HepG2 (cell line): ENCODE data around the gene EFNB1. TPM values are rescaled to one million over a fixed set of nuclear protein-coding genes. Genes with fewer than 3 reads are reported as not detected.

Source experiments
- ATAC-seq: fragments of 200-7000 bp; cut with Tn5 transposase; 3 replicates; pipeline ENCODE4 v1.9.1; 2020; ENCODE audit warnings: mild to moderate bottlenecking, moderate library complexity
- BruUV-seq: library from RNA; stranded (reverse); fragments of 400-500 nt; replicated peaks from 2 replicates; lab custom pipeline; 2021; lab: Mats Ljungman, UMichigan
- CTCF ChIA-PET: fragments of 300-600 bp; formaldehyde crosslinking; extraction: SDS; loops from one replicate; lab custom pipeline; 2021; ENCODE audit warnings: low total read pairs, inconsistent platforms, low intra/inter-chr PET ratio; lab: Yijun Ruan, JAX
- POLR2A ChIA-PET: fragments of 350-600 bp; sonication (Branson Sonifier 250); formaldehyde crosslinking; loops from one replicate; lab custom pipeline; 2020; ENCODE audit warnings: antibody characterized with exemption, inconsistent platforms; lab: Yijun Ruan, JAX
- DNase-seq: peaks from one replicate; pipeline ENCODE4 v3.0.0-alpha.2; 2015; ENCODE audit warnings: low spot score
- FAIRE-seq: peaks from 3 replicates; lab custom pipeline; 2011; peaks lifted over from hg19 to GRCh38; lab: Jason Lieb, UNC
- H2AFZ ChIP-seq: one replicate; pipeline ENCODE4 v1.6.1; 2011; ENCODE audit warnings: low read length, inconsistent platforms
- H3K27ac ChIP-seq: fragments of 300-600 bp; 3 replicates; pipeline ENCODE4 v1.8.0; 2011; ENCODE audit warnings: mixed run types, mild to moderate bottlenecking, mixed read lengths, low read length, inconsistent platforms; ENCODE audit not compliant: insufficient read depth; ENCODE audit errors: extremely low read length
- H3K27me3 ChIP-seq, 2 experiments: fragments of 200-600 bp in 1 of 2; 2 replicates in 1 of 2; 3 replicates in 1 of 2; pipeline versions ENCODE4 v1.6.0 to v1.8.0; 2011; ENCODE audit warnings: low read length in 2 of 2, mild to moderate bottlenecking in 2 of 2, moderate library complexity in 2 of 2, inconsistent platforms in 1 of 2; ENCODE audit not compliant: insufficient read depth in 2 of 2, control insufficient read depth in 1 of 2
- H3K36me3 ChIP-seq, 2 experiments: fragments of 200-600 bp in 1 of 2; replicated peaks in 1 of 2; 2 replicates in 1 of 2; 3 replicates in 1 of 2; pipeline versions ENCODE4 v1.5.1 to v1.8.0; 2011; ENCODE audit warnings: low read length in 2 of 2, inconsistent platforms in 1 of 2; ENCODE audit not compliant: insufficient read depth in 2 of 2, control insufficient read depth in 1 of 2
- H3K4me1 ChIP-seq: 2 replicates; pipeline ENCODE4 v1.5.1; 2012; ENCODE audit warnings: low read length, inconsistent platforms; ENCODE audit not compliant: insufficient read depth
- H3K4me2 ChIP-seq: 2 replicates; pipeline ENCODE4 v1.6.0; 2011; ENCODE audit warnings: low read depth, low read length, inconsistent platforms
- H3K4me3 ChIP-seq, 3 experiments: fragments of 200-600 bp in 1 of 3; sonication (generic), shearing (Covaris generic) in 1 of 3; replicated peaks in 1 of 3; 2 replicates each; pipeline ENCODE4 v1.5.1; 2011 to 2016; ENCODE audit warnings: low read length in 3 of 3, inconsistent platforms in 2 of 3, low read depth in 2 of 3, mild to moderate bottlenecking in 2 of 3, control low read depth in 1 of 3, mixed read lengths in 1 of 3; ENCODE audit not compliant: insufficient read depth in 1 of 3
- H3K79me2 ChIP-seq: one replicate; pipeline ENCODE4 v1.6.1; 2011; ENCODE audit warnings: low read length, inconsistent platforms; ENCODE audit not compliant: insufficient read depth
- H3K9ac ChIP-seq: 2 replicates; pipeline ENCODE4 v1.6.0; 2011; ENCODE audit warnings: mild to moderate bottlenecking, low read depth, low read length, inconsistent platforms; ENCODE audit not compliant: insufficient read depth
- H3K9me3 ChIP-seq: 2 replicates; pipeline ENCODE4 v1.5.1; 2012; ENCODE audit warnings: mild to moderate bottlenecking, low read length
- H4K20me1 ChIP-seq: 2 replicates; pipeline ENCODE4 v1.6.0; 2011; ENCODE audit warnings: inconsistent platforms, mild to moderate bottlenecking, low read length, moderate library complexity; ENCODE audit not compliant: insufficient read depth
- ARID2 ChIP-seq: sonication (generic); formaldehyde crosslinking; IDR thresholded peaks from 2 replicates; pipeline ENCODE4 v1.8.1; 2022; ENCODE audit warnings: mild to moderate bottlenecking, missing genetic modification reagents, borderline replicate concordance
- CTCF ChIP-seq: sonication (generic); formaldehyde crosslinking; IDR thresholded peaks from 2 replicates; pipeline ENCODE4 v1.5.0; 2020; ENCODE audit warnings: mild to moderate bottlenecking, missing genetic modification reagents, moderate library complexity
- GABPA ChIP-seq, 2 experiments: IDR thresholded peaks; 2 replicates each; pipeline ENCODE4 v1.6.1; 2011 to 2016; ENCODE audit warnings: low read depth in 2 of 2, low read length in 1 of 2, missing biosample characterization in 1 of 2, missing genetic modification characterization in 1 of 2
- KDM2A ChIP-seq: sonication (generic); formaldehyde crosslinking; IDR thresholded peaks from 2 replicates; pipeline ENCODE4 v1.4.0; 2020; ENCODE audit warnings: low read depth, missing genetic modification reagents, borderline replicate concordance
- LCORL ChIP-seq, 2 experiments: fragments of 450-650 bp in 1 of 2; sonication (generic) in 1 of 2; formaldehyde crosslinking in 1 of 2; IDR thresholded peaks; 2 replicates each; pipeline versions ENCODE4 v1.5.0 to v1.6.1; 2017 to 2020; ENCODE audit warnings: antibody characterized with exemption in 1 of 2, missing genetic modification reagents in 1 of 2
- MAX ChIP-seq: IDR thresholded peaks from 2 replicates; pipeline ENCODE4 v1.6.1; 2012; ENCODE audit warnings: inconsistent platforms
- PHF20 ChIP-seq: sonication (generic); formaldehyde crosslinking; IDR thresholded peaks from 2 replicates; pipeline ENCODE4 v1.5.0; 2020; ENCODE audit warnings: mild to moderate bottlenecking, missing genetic modification reagents
- RAD21 ChIP-seq: fragments of 450-650 bp; formaldehyde crosslinking; IDR thresholded peaks from 2 replicates; pipeline ENCODE4 v1.5.0; 2020; ENCODE audit warnings: mild to moderate bottlenecking
- RBM22 ChIP-seq: fragments of 200-400 bp; formaldehyde crosslinking; optimal IDR thresholded peaks from 2 replicates; pipeline ENCODE3; 2017; ENCODE audit warnings: mild to moderate bottlenecking, low read length, moderate library complexity
- SMC3 ChIP-seq: IDR thresholded peaks from 2 replicates; pipeline ENCODE4 v1.6.1; 2011; ENCODE audit warnings: low read length, improper control_type of control experiment
- STAG1 ChIP-seq: sonication (generic); formaldehyde crosslinking; IDR thresholded peaks from 2 replicates; pipeline ENCODE4 v1.4.0; 2020; ENCODE audit warnings: missing genetic modification reagents
- ZBTB7B ChIP-seq: sonication (generic); formaldehyde crosslinking; IDR thresholded peaks from 2 replicates; pipeline ENCODE4 v1.4.0; 2020; ENCODE audit warnings: missing genetic modification reagents
- ZNF335 ChIP-seq: sonication (generic); formaldehyde crosslinking; IDR thresholded peaks from 2 replicates; pipeline ENCODE4 v1.4.0; 2020; ENCODE audit warnings: missing genetic modification reagents
- ZNF614 ChIP-seq: IDR thresholded peaks from 2 replicates; pipeline ENCODE4 v1.6.1; 2018; ENCODE audit warnings: missing biosample characterization, missing genetic modification reagents, inconsistent platforms, borderline replicate concordance
- ZNF777 ChIP-seq: sonication (generic); formaldehyde crosslinking; IDR thresholded peaks from 2 replicates; pipeline ENCODE4 v1.4.0; 2020; ENCODE audit warnings: missing genetic modification reagents
- ZUFSP ChIP-seq: sonication (generic); formaldehyde crosslinking; IDR thresholded peaks from 2 replicates; pipeline ENCODE4 v1.9.0; 2021; ENCODE audit warnings: missing genetic modification reagents, mild to moderate bottlenecking, borderline replicate concordance
- WGBS: methylation state at CpG from one replicate; pipeline ENCODE4 v1.1.6; 2017; ENCODE audit warnings: low lambda C conversion rate; 5-methylcytosine and 5-hydroxymethylcytosine counted together
- in situ Hi-C: cut with HindIII; loops from 2 replicates; pipeline ENCODE4 v1.10.0; 2017; ENCODE audit warnings: low pct_unique_long_range_greater_than_20kb; ENCODE audit not compliant: extremely low pct_ligation_motif_present
- intact Hi-C: fragments of 100-400 bp; cut with micrococcal nuclease; formaldehyde crosslinking; loops from one replicate; pipeline ENCODE4 v1.10.0; 2022; ENCODE audit not compliant: unreplicated experiment
- polyA plus RNA-seq, 8 experiments: library from polyadenylated mRNA; depleted of rRNA in 3 of 8; stranded (reverse) in 7 of 8; unstranded in 1 of 8; fragments of >200 nt; fragmentation: Illumina TruSeq in 4 of 8; extraction: Trizol in 4 of 8; gene quantifications; 2 replicates each; pipeline versions ENCODE4 v1.2.1 to v1.2.3, GENCODE V29; 2011 to 2016; ENCODE audit warnings: low read depth in 4 of 8, missing spikeins in 1 of 8, mixed read lengths in 1 of 8; ENCODE audit not compliant: insufficient read depth in 1 of 8
- total RNA-seq, 5 experiments: library from RNA; depleted of rRNA; stranded (reverse); fragments of >200 nt; fragmentation: Illumina TruSeq; extraction: Trizol; gene quantifications; 2 replicates each; pipeline ENCODE4 v1.2.3, GENCODE V29; 2016; ENCODE audit warnings: low read depth in 1 of 5

Gene EFNB1
- total and polyA plus RNA-seq, 2 of the 13 experiments (the other 11 are each of a cell fraction or from before 2014, with no cell fraction given) = 4.0 to 4.1 TPM

- no peaks in the 10 kb centered on the region for H3K9me3 ChIP-seq
- peaks cover 26% of the 10 kb centered on the region for H3K4me1 ChIP-seq
- in situ Hi-C loops = loop anchor here (5.0 to 10.0 kb wide), 5 partner anchors 207 to 557 kb away; no protein-coding TSS in a partner anchor
- peak; percentile 57 for FAIRE-seq
- POLR2A ChIA-PET = interaction anchor here (1.1 to 2.4 kb wide), 6 partner anchors 9 to 394 kb away, joined by 3 to 11 read pairs (median 5); partner anchors contain the start of gene PJA1
- CTCF ChIA-PET = interaction anchor here (0.9 to 1.0 kb wide), 2 partner anchors 233 to 458 kb away, joined by 3 to 4 read pairs; no protein-coding TSS in a partner anchor
- H3K9ac ChIP-seq = peak overlapping the region; percentile 25; the same call in 1 of the 2 replicates
- peak overlapping the region; percentile 84 for H3K4me2 ChIP-seq
- peak; percentile 55 for DNase-seq
- H3K4me3 ChIP-seq = peak overlapping the region in 2 of 3 experiments; percentile 30 to 68; a peak in 3 of 6 replicates
- no peak overlapping the region for H3K27ac ChIP-seq
- H2AFZ ChIP-seq = no peak overlapping the region
- BruUV-seq = no TSS peak
- no peaks in the 10 kb centered on the region for H4K20me1 ChIP-seq
- intact Hi-C loops = loop anchor here (2.0 kb wide), 1 partner anchor 459 kb away; no protein-coding TSS in a partner anchor
- WGBS = 5% methylated on average over 22 of the region's 35 CpGs
- peak; percentile 61 for ATAC-seq
- no peaks in the 10 kb centered on the region for H3K36me3 ChIP-seq
- no peaks in the 10 kb centered on the region for H3K27me3 ChIP-seq
- H3K79me2 ChIP-seq = no peaks in the 10 kb centered on the region
- peak; percentile 4; the same call in 1 of the 2 replicates for TF ChIP-seq PHF20
- TF ChIP-seq RBM22 = no peak
- TF ChIP-seq STAG1 = peak; percentile 90
- TF ChIP-seq CTCF (CRISPR knock-in tag) = peak; percentile 88
- 0 out of 2 replicates have a peak, but pooled peaks have one; percentile 53 for TF ChIP-seq ZNF335 (CRISPR knock-in tag)
- peak; percentile 33; the same call in 1 of the 2 replicates for TF ChIP-seq KDM2A (CRISPR knock-in tag)
- no peak for TF ChIP-seq ARID2 (CRISPR knock-in tag)
- peak; percentile 11; the same call in 1 of the 2 replicates for TF ChIP-seq ZNF614
- TF ChIP-seq ZNF777 = peak; percentile 57
- no peak for TF ChIP-seq ZUFSP (CRISPR knock-in tag)
- TF ChIP-seq RAD21 = peak; percentile 79
- TF ChIP-seq ZBTB7B (CRISPR knock-in tag) = peak; percentile 45; the same call in 1 of the 2 replicates
- TF ChIP-seq SMC3 = peak; percentile 73
- TF ChIP-seq GABPA (IDR thresholded peaks at IDR 0.05; ENCODE audit: low read depth, low read length) = no peak
- no peak for TF ChIP-seq GABPA (CRISPR knock-in tag; IDR thresholded peaks at IDR 0.05; ENCODE audit: low read depth)
- peak; percentile 43; the same call in 1 of the 2 replicates for TF ChIP-seq MAX
- no peak for TF ChIP-seq LCORL (IDR thresholded peaks at IDR 0.05)
- 0 out of 2 replicates have a peak, but pooled peaks have one; percentile 21 for TF ChIP-seq LCORL (CRISPR knock-in tag; IDR thresholded peaks at IDR 0.05)
Observed at GRCh38 chrX:68827848-68828624, 785 bp upstream of the EFNB1 start.
